Measurements from ENCODE around the gene RAB11FIP3.

- no peak for TF ChIP-seq EZH2 (optimal IDR thresholded peaks at IDR 0.05; ENCODE audit: low read depth, low read length)
- no peak for TF ChIP-seq CTCF (IDR thresholded peaks at IDR 0.05; ENCODE audit: low read length)
Observed at GRCh38 chr16:386641-387156, 38.8 kb upstream of the RAB11FIP3 start.
